ENCODE measurements around the gene TTC7B.

The TTC7B gene

DNA sequence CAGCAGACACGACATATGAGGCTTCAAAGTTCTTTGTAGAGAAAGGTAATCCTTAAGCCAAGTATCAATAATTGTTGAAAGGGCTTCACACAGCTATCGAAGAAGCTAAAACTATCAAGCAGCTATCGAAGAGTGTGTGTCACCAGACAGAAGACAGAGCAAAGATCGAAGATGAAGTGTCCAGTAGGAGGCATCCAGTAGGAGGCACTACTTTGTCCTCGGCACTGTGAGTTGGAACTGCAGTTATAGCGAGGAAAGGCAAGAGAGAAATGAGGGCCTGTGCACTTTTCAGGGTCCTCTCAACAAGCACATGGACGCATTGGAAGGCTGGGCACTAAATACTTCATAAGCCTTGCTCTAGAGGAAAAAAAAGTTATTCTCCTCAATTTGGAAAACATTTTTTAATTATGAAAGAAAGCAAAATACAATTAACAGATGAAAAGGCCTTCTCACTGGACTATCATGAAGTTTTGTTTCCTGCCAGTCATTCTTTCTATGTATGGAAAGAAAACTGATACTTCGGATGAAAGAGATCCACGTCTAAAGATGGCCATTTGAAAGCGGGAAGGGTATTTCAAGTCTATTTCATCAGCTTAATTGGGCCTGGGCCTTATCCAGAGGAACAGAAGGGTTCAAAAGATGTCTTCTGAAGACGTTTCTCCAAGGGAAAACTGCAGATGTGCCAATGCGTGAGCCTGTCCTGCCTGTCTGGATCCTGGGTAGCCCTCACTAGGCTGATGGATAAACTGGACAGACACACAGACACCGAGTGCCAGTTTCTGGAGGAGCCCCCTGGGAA is 244.9 kb downstream of the TTC7B start:
- no peak for DNase-seq

- no peak for DNase-seq
Measured at GRCh38 chr14:90570461-90570860, 245.8 kb downstream of the TTC7B start.

DNA sequence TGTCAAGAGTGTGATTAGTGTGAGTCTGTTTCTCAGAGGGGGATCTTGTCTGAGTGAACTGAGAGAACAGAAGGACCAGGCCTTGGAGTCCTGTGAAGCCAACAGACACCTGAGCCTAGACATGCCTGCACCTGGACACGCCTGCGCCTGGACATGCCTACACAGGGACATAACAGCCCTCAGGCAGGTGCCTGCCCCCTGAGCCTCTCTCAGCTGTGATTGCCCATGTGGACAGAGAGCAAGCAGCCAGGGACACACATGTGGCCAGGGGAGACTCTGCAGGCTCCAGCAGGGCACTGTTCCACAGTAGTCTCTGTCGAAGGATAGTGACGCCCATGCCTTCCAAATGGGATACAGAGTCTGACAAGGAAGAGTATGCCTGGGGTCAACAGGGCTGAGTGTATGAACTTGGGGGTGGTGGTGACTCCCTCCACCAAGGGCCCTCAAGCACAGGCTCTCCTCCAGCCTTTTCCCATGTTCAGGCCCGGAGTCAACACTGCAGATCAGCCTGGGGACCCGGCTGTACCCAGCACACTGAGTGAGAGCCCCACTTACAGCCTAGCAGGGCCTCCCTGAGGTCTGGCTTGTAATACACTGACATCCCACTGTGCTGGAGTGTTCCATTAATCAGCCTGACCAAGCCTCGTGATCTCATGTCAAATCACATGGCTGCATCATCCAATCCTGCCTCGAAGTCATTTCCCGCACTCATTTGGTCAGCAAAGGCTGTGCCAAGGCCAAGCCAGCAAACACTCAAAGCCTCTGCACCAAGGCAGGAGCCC is 246.4 kb downstream of the TTC7B start:
- no peak for DNase-seq

DNA sequence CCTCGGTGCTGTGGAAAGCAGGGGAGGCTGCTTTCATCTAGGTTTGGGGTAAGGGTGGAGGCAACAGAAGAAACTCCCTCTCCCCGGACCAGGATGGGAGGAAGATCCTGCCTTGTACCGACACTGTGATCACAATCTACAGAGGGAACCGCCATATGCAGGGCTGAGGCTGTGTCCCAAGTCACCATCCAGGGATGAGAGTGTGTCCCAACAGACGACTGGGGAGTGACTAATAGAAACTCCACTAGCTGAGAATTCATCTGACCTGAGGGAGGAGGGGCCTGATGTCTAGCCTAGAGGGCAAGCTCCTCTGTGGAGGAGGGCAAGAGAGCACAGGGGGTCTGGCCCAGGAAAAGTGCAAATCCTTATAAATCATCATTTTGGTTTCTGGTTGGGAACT is 247.0 kb downstream of the TTC7B start:
- no peak for DNase-seq

DNA sequence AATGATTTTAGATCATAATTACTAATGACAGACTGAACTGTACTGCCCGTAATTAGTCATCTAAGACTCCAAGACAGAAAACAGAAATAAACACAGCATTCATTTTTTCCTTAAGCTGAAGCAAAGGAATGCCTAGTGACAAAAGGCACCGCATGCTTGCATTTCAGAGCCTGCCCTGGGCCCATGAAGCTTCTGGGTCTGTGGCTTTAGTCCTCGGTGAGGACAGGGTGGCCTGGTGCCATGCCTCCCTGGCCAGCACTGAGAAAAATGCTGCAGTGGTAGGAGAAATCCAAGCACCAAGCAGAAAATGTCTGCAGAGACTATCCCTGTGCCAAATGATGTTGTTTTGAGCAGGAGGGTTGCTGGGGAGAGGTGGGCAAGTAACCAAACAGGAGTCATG is 247.8 kb downstream of the TTC7B start:
- DNase-seq, result no peak

- DNase-seq, result no peak
Measured at GRCh38 chr14:90567991-90568390, 248.2 kb downstream of the TTC7B start.

GRCh38 chr14:90567191-90567590 is 249.0 kb downstream of the TTC7B start:
- DNase-seq, result no peak

DNA sequence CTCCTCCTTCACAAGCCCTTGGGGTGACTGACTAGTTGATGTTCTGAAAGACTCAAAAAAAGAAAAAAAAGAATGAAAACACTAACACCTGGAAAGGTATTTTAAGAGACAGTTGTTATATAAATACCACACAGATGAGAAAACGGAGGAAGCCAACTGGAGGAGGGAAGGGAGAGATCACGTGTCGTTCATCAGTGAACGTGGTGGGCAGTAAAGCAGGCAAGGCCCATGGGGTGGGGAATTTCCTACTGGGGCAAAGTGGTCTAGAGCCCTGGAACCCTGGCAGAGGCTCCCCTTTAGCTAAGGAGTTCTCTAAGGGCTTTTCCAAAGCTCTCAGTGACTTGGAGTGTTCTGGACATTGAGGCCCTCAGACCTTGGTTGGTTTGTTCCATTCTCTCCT is 249.7 kb downstream of the TTC7B start:
- no peak for DNase-seq

- DNase-seq, result no peak
Measured at GRCh38 chr14:90564496-90564895, 251.7 kb downstream of the TTC7B start.

DNA sequence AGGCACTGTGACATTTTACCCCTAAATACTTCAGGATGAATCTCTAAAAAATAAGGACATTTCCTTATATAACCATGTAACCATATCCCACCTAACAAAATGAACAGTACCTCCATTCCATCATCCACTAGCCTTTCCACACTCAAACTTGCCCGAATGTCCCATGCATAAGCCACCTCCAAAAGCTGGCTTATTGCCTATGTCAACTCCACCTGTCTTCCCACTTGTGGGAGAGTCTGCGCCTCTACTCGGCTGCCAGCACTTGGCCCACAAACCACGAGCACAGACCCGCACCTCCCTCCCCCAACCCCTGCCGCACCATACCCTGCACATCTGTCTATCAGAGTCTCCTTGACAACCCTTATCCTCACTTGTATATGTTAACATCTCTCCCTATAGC is 253.6 kb downstream of the TTC7B start:
- peak; percentile 46 for DNase-seq

DNA sequence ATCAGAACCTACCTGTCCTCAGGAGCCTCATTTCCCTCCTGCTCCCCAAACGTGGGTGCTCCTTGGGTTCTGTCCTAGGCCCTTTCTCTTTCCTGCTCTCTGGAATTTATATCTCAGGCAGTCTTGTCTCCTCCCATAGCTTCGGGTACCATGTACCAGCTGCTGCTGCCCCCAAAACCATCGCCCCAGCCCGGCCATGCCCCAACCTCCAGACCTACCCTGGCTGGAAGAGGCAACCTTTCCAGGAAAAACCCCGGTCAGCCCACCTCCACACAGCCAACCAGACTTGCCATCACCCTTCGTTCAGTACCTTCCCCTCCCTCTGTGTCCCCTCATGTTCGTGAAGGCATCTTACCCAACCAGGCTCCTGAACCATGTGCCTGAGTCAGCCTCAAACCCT is 254.3 kb downstream of the TTC7B start:
- no peak for DNase-seq

DNA sequence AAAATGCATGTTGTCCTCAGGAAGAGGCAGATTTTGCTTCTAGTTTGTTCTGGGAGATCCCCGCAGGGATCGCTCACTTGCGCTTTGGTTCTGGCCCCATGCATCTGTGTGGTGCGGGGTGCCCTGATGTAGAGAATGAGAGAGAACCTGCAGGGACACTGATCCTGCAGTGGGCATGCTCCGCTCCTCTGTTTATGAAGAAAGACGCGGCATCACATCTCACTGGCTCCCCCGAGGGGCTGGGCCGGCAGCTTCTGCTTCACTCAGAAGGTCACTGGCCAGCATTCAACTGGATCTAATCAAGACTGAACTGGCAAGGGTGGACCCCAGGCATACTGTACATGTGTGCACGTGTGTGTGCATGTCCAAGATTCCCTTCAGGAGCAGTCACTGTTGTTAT is 255.2 kb downstream of the TTC7B start:
- peak; percentile 20 for DNase-seq

GRCh38 chr14:90560558-90560957 is 255.7 kb downstream of the TTC7B start:
- no peak for DNase-seq

GRCh38 chr14:90559811-90560492 is 256.3 kb downstream of the TTC7B start:
- DNase-seq, result no peak

DNA sequence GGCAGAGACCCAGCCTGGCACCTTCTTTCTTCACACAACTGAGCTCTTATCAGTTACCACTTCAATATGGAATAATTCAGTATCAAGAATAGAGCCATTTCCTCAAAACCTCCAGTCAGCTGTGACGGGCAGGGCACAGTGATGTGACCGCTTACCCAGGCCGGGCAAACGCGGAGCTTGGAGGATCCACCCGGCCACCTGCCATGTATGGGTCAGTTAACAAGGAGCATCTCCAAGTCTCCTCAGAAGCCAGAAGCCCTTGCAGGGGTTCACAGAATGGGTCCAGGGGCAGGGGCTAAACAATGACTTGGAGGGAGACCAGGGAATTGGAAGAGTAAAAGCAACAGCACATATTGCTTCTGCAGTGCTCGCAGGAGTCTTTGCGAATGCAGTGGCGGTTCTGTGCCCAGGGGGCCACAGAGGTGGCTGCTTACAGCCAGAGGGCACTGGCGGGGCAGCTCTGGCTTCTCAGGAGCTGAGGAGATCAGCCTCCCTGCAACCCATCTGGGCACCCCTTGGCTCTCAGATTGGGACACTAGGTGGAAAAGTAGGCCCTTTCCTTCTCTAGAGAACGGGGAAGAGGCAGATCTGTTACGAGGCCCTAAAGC is 257.1 kb downstream of the TTC7B start:
- DNase-seq, result no peak

DNA sequence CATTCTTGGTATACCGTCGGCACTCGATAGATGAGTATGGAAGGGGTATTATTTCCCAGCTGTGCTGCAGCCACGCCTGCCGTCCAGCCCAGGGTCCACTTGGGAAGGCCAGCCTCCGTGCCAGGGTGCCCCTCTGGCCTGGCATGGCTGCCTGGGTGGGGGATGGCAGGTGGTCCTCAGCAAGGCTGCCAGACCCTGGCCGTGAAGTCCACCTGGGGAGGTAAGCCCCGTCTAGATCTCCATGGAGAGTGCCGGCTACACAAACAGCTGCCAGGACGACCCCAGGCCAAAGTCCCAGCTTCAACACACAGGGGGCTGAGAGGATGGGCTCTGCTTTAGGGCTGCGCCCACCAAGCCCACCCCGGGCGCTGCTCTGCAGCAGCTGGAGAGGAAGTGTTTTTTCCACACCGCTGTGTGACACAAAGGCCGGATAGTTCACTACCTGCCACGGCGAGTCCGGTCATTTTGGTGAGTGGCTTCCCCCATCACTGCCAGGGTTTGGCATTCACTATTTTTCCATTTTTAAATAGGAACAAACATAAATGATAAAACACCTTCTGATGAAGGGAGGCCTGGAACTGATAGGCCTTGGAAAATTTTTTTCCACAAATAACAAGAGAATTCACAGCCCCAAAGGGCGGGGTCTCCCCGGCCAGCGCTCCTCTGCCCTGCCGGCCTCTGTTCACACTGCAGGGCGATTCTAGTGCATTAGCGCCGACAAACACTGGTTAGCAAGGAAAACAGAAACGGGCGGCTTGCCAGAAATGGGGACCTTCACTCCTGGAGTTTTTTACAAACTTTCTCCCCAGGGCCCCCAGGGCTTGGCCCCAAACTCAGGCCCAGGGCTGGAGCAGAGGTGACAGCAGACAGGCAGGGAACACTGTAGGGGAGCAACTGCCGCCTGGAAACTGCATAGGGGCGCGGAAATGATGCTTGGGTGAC is 257.9 kb downstream of the TTC7B start:
- DNase-seq, result no peak

GRCh38 chr14:90557516-90557915 is 258.7 kb downstream of the TTC7B start:
- no peak for DNase-seq

- no peak for DNase-seq
Measured at GRCh38 chr14:90556666-90557450, 259.4 kb downstream of the TTC7B start.

DNA sequence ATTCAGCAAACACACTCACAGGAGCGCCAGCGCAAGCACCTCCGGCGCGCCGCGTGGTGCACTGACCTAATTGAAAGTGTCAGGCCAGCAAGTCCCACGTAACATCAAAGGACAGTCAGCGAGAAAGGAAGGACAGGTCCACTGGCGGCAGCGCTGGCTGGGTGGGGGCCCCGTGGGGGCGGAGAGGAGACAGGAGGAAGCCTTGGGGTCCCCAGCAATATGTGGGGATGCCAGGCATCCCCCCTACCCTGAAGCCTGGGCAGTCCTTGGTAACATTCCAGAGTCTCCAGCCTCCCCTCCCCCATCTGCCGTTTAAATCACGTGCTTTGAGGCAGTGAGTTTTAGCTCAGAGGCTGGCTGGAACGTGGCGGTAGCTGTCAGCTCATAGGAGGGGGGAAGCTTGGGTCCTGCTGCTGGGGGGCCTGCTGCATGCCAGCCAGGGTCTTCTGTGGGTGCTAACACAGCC is 260.2 kb downstream of the TTC7B start:
- DNase-seq, result no peak

- no peak for DNase-seq
Measured at GRCh38 chr14:90555126-90556011, 260.9 kb downstream of the TTC7B start.

Measured in NCI-H1694 (cell line).